ENCODE results near the gene KIF21B.
"Not testable (repeated sequence)": the region's sequence is repeated elsewhere in the genome, so short reads cannot be mapped to it uniquely, and the experiment has no call there.

KIF21B gene

DNA sequence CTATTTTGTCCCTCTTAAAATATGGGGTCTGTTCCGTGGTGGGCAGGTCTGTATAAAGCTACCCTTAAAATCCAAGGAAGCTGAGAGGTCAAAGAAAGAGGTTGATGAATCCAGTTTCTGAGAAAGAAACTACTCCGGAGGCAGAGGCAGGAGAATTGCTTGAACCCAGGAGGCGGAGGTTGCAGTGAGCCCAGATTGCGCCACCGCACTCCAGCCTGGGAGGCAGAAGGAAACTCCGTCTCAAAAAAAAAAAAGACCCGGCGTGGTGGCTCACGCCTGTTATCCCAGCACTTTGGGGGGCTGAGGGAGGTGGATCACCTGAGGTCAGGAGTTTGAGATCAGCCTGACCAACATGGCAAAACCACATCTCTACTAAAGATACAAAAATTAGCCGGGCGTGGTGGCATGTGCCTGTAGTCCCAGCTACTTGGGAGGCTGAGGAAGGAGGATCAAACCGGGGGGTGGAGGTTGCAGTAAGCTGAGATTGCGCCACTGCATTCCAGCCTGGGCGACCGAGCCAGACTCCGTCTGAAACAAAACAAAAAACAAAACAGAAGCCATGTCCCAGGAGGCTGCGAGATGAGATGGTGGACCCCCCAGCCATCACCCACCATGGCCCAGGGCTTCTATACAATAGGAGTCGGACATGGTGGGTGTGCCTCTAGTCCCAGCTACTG is 88.1 kb downstream of the KIF21B start:
- Mint-ChIP-seq H3K9me3 (peaks cover 11 to 20% of the 10 kb centered on the region in 2 donors), H3K27me3 (peaks cover 10% of the 10 kb centered on the region)
- H3K27ac Mint-ChIP-seq, H3K4me1 Mint-ChIP-seq, DNase-seq, ATAC-seq, H3K4me3 Mint-ChIP-seq: not testable (repeated sequence)

DNA sequence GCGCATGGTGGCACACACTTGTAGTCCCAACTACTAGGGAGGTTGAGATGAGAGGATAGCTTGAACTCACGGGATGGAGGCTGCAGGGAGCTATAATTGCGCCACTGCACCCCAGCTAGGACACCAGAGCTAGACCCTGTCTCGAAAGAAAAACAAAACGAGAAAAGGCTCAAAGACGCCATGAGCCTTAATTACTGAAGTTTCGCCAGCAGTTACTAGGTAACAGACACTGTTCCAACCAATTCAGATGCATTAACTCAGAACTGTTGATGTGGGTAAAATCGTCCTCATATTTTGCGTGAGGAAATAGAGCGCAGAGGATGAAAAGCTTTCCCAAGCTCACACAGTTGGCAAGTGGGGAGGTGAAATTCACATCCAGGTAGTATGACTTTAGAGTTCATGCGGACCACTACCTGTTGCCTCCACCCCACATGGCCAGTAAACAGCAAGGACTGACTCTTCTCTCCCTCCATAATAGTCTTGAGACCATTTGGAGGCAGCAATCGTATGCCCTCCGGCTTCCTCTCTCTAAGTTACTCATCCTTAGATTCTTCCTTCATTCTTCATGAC is 88.8 kb downstream of the KIF21B start:
- no peak for DNase-seq
- Mint-ChIP-seq H3K4me3 (no peak overlapping the region), H3K27me3 (peaks cover 13% of the 10 kb centered on the region), H3K4me1 (peaks cover 5% of the 10 kb centered on the region), H3K27ac (no peak overlapping the region), H3K9me3 (peaks cover 7 to 16% of the 10 kb centered on the region in 2 donors)
- ATAC-seq: no peak

DNA sequence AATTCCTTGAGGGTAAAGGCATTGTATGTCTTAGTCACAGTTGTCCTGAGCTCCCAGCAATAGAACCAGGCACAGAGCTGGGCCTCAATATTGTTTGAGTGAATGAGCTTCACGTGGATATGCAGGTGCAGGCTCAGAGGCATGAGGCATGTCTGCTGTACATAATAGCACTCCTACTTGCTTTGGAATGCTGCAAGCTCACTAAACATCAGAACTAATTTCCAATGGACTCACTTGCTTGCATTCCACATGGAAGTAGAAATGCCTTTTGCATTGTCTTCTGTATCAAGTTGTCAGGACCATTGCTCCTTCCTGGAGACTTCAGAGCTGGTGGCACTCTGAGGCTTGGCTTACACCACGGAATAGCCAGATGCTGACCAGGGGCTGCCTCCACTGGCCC is 91.7 kb downstream of the KIF21B start:
- peaks cover 7 to 16% of the 10 kb centered on the region in 2 donors for H3K9me3 Mint-ChIP-seq

DNA sequence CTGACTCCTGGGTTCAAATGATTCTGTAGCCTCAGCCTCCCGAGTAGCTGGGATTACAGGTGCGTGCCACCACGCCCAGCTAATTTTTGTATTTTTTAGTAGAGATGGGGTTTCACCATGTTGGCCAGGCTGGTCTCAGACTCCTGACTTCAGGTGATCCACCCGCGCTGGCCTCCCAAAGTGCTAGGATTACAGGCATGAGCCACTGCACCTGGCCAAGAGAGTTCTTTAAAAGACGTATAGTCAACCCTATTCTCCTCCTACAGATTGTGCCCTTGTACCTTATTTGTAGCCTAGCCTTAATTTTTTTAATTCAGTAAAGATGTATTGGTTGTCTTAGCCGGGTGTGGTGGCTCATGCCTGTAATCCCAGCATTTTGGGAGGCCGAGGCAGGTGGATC is 93.2 kb downstream of the KIF21B start:
- Mint-ChIP-seq H3K9me3 (peaks cover 7 to 16% of the 10 kb centered on the region in 2 donors), H3K27me3 (peaks cover 41% of the 10 kb centered on the region), H3K4me1 (peaks cover 12% of the 10 kb centered on the region)
- not testable (repeated sequence) for H3K4me3 Mint-ChIP-seq, H3K27ac Mint-ChIP-seq, ATAC-seq, DNase-seq

More for the DNA sequence above, 91.7 kb downstream of the KIF21B start:
- ATAC-seq (no peak), DNase-seq (no peak)
- Mint-ChIP-seq H3K4me1 (no peaks in the 10 kb centered on the region), H3K4me3 (no peak overlapping the region), H3K27ac (no peak overlapping the region), H3K27me3 (peaks cover 41% of the 10 kb centered on the region)

DNA sequence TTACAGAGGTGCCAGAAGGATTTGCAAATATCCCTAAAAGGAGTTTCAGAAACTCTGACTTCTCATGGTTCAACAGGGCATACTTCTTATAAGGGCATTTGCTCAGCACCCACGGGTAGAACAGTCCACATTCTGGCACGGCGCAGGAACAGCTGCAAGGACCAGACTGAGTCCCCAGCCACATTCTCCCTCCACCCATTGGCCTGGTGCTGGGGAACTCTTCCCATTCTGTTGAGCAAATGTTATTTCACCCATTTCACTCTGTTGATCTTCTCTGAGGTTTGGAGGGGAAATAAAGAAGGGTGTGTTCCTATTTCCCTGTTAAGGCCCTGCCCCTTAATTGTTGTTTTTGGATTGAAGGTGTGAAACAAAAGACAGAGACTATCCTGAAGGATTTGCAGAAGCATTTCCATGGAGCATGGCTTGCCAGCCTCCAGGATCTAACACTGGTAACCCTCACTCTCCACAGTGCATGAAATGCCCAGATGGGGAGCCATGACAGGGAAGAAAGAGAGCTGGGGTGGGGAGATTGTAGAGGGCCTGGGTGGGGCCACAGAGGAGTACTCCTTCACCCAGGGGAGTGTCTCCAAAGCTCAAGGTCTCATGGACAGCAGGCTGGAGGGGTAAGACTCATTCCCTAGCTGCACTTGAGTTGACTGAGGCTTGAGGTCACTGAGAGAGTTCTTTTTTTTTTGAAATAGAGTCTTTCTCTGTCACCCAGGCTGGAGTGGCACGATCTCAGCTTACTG is 93.8 kb downstream of the KIF21B start:
- Mint-ChIP-seq H3K9me3 (peaks cover 7 to 16% of the 10 kb centered on the region in 2 donors), H3K27me3 (peaks cover 41% of the 10 kb centered on the region), H3K27ac (no peak overlapping the region), H3K4me3 (no peak overlapping the region), H3K4me1 (peaks cover 12% of the 10 kb centered on the region)
- no peak for DNase-seq
- no peak for ATAC-seq

DNA sequence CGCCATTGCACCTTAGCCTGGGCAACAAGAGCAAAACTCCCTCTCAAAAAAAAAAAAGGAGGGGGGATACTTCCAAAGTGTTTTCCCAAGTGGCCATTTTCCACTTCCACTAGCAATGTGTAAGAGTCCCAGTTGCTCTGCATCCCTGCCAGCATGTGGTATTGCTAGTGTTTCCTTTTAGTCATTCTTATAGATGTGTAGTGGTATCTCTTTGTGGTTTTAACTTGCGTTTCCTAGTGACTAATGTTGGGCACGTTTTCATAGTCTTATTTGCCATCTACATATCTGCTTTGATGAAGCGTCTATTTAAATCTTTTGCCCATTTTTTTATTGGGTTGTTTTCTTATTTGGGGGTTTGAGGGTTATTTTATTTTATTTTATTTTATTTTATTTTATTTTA is 97.7 kb downstream of the KIF21B start:
- no peak overlapping the region for H3K27ac Mint-ChIP-seq
- ATAC-seq: peak; percentile 99
- peaks cover 53% of the 10 kb centered on the region for H3K27me3 Mint-ChIP-seq
- no peak overlapping the region for H3K4me3 Mint-ChIP-seq
- H3K4me1 Mint-ChIP-seq: peaks cover 12% of the 10 kb centered on the region
- peaks cover under 1 to 3% of the 10 kb centered on the region in 2 donors for H3K9me3 Mint-ChIP-seq
- peak in 1 of 2 donors; percentile 32 for DNase-seq

DNA sequence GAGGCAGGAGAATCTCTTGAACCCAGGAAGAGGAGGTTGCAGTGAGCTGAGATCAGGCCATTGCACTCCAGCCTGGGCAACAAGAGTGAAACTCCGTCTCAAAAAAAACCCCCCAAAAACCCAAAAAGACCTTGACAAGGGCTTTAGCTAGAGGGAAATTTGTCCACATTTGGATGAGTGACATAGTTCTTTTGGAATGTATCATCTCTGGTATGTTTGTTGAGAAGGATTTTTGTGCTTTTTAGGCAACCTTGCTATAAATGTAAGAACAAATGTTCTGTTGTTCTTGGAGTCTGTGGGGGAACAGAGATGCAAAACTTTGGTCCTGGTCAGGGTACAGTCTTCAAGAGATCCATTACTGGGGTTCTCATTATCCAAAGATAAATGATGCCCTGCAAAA is 99.9 kb downstream of the KIF21B start:
- no peak for DNase-seq
- no peak for ATAC-seq
- Mint-ChIP-seq H3K4me1 (peaks cover 12% of the 10 kb centered on the region), H3K9me3 (no peaks in the 10 kb centered on the region), H3K4me3 (no peak overlapping the region), H3K27me3 (peaks cover 36% of the 10 kb centered on the region), H3K27ac (no peak overlapping the region)

DNA sequence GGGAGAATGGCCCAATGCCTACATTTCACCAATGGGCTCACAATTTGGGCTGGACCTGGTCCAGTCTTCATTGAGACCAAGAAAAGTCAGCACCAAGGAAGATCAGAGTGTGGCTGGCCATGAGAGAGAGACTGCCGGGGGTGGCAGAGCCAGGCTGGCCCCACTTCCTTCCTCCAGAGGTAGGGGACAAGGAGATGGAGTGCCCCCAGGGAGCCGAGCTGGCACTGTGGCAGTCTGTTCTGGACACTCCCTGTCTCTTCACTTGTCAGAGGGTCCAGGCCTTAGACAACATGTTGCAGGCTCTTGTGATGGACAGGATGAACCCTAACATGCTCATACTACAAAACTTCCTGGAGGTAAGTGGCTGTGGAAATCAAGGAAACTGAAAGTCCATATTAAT is 101.1 kb downstream of the KIF21B start:
- Mint-ChIP-seq H3K9me3 (no peaks in the 10 kb centered on the region), H3K4me3 (no peak overlapping the region), H3K27ac (no peak overlapping the region), H3K27me3 (peaks cover 24% of the 10 kb centered on the region), H3K4me1 (peaks cover 12% of the 10 kb centered on the region)
- no peak for DNase-seq
- no peak for ATAC-seq

DNA sequence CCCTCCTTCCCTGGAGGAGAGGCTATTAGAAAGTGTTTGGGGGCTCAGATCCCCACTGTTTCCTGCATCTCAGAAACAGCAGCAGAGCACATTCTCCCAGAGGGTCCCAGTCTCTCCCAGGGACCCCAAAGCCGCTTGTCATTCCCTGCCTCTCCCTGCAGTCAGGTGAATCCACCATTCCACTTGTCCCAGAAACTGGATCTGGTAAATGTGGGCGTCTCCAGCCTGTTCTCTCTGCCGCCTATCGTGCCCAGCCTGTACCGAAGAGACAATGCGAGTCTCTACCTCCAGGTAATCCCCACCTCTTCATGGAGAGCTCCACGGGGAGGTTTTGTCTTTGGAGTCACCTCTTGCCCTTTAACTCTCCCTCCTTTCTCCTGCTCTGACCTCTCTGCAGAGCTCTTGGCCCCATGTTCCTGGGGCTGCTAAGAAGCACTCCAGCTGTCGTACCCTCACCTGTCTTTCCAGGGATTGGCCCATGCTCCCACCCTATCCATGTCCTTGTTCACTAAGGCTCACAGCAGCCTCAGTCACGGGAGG is 101.9 kb downstream of the KIF21B start:
- no peak overlapping the region for H3K27ac Mint-ChIP-seq
- H3K4me1 Mint-ChIP-seq: peaks cover 12% of the 10 kb centered on the region
- H3K9me3 Mint-ChIP-seq: no peaks in the 10 kb centered on the region
- no peak for DNase-seq
- H3K4me3 Mint-ChIP-seq: no peak overlapping the region
- ATAC-seq: no peak
- peaks cover 19% of the 10 kb centered on the region for H3K27me3 Mint-ChIP-seq

Data from stimulated activated naive CD8-positive, alpha-beta T cell treated with anti-CD3 and anti-CD28 coated beads, Interleukin-15, amount 100 ng/mL, for 72 hours (primary cell).